Inflammatory macrophage treated with lipopolysaccharide for 1 hour (primary cell): ENCODE data around the gene KCNQ1OT1.
A peak's percentile ranks its signal among the peaks of the same experiment; 100 is the strongest.

ENCODE experiments used
- DNase-seq, 2 donors: peaks; one replicate each; pipeline ENCODE4 v3.0.0-alpha.2; 2020 to 2022

The KCNQ1OT1 gene

DNA sequence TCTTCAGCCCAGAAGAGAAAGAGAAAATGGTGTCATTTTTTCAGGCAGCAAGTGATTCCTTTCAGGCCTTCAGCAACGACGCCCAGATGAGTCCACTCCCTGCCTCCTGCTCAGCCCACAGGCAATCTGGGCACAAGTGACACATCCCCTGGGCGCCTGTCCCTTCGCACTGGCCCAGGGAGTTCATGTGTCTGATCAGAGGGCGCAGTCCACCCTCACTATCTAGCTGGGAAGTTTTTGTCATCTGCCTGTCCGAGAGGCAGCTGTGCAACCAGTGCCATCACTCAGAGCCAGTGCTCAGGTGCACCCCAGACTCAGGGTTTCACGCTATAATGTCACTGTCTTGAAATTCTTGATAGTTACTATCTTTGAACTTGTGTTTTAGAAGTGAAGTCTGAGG, 1.4 kb upstream of the KCNQ1OT1 start:
- DNase-seq, result no peak

- peak; percentile 31 to 47 for DNase-seq
These were observed 819 bp upstream of the KCNQ1OT1 start for GRCh38 chr11:2700415-2701211.

DNA sequence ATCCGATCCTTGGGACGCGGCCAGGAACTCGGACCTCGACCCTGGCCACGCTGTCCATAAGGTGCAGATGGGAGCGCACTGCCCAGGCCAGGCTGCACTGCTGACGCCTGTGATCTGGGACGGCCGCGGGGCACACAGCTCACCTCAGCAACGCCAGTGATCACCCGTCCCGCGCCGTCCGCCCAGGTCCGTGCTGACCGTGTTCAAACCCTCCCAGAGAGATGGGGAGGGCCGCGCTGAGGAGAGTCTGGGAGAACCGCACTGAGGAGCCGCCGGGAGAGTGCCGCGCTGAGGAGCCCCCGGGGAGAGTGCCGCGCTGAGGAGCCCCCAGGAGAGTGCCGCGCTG, 636 bp downstream of the KCNQ1OT1 start:
- DNase-seq, result no peak

GRCh38 chr11:2698386-2699184, 1.2 kb downstream of the KCNQ1OT1 start:
- DNase-seq, result no peak

DNA sequence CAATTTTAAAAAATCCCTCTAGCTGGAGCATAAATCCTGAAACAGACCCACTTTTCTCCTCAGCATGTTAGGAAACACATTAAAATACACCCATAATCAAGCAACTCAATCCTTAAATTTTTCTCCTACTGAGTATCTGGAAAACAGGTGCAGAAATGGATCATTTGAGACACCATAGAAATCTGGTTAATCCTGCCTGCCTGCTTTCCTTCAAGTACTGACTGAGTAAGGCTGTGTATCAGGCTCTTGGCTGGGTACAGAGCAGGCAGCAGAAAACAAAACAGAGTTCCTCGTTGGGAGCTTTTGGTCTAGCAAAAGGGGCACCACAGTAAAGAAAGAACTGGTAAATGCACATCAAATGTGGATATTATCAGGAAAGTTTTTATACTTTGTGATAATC, 1.9 kb downstream of the KCNQ1OT1 start:
- DNase-seq, result no peak

GRCh38 chr11:2696455-2696854, 3.3 kb downstream of the KCNQ1OT1 start:
- DNase-seq, result no peak

GRCh38 chr11:2694995-2695939, 4.5 kb downstream of the KCNQ1OT1 start:
- DNase-seq, result no peak

GRCh38 chr11:2694495-2694894, 5.3 kb downstream of the KCNQ1OT1 start:
- DNase-seq, result no peak

DNA sequence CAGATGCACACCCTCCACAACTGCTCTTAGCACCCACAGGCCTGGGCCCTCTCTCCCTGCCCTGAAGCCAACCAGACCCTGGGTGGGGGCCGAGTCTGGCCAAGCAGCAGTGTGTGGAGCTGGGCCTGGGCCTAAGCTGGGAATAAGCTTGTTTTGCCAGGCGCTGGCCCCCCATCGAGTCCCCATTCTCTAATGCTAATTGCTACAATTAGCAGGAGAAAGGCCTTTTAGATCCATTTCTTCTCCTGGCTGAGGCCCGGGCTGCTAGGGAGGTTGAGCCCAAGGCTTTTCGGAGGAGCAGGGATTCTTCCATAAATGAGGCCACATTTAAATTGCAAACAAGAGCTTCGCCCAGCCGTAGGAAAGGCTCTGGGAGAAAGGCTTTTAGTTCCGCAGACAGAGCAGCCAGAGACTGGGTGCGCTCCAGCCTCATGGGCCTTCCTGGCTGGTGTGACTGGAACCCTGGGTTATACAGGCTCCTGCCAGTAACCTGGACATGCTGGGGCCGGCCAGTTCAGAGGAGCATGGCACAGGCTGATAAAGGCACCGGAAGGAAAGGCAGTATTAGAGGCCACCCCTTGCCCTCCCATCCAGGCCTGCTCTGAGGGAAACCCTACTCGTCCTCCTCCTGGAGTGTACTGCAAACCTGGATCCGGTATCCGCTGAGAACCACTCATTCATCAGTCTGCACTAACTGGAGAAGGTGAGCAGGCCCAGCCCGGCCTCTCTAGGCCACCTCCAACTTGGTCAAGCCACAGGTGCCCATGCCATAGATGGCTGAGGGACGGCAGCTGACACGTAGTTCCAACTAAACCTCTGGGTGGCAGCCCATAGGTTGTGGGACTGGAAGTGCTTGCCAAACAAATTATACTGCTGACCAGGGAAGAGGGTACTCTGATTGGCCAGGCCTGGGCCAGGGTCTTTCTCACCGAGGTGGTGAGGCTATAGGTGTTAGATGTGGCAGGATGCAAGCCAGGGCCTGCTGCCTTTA, 6.2 kb downstream of the KCNQ1OT1 start:
- DNase-seq, result no peak

- no peak for DNase-seq
These were observed 7.6 kb downstream of the KCNQ1OT1 start for GRCh38 chr11:2691991-2692875.

- DNase-seq, result no peak
These were observed 8.4 kb downstream of the KCNQ1OT1 start for GRCh38 chr11:2691355-2691761.

GRCh38 chr11:2690596-2691354, 9.0 kb downstream of the KCNQ1OT1 start:
- no peak for DNase-seq

DNA sequence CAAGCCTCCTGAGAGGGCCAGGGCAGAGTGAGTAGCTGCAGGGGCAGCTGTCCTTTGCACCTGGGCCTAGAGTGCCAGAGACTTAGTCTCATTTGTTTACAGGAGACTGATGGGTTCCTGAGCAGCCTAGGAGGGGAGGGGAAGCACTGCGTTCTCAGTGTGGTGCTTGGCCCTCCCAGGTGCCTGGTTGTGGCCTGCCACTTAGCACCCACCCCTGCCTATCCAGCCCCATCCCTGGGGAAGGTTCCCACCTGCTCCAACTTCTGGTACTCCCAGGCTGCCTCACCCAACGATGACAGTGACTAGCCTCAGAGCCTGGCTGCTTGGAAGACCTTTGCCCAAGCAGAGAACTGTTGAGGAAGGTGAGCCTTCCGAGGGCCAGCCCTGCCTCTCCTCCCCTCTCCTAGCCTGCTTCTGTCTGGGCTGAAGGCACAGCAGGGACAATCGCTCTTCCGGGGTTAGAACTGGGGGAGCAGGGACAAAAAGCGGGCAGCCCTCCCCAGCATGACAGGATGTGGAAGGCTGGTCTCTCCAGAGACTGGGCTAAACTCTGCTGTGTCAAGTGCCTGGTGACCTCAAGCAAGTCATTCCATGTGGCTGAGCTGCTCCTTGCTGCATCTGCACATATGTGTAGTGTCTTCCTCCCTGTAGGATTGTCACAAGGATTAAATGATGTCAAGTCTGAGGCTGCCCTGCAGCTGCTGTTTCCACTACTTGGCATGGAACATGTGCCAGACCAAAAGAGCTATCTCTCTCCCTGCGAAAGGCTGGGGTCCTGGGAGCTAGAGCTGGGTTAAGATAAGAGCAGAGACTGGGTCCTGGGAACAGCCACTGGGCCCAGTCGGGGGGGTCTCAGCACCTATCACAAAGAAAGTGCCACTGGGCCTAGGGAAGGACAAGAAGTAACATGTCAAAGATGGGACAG, 9.9 kb downstream of the KCNQ1OT1 start:
- no peak for DNase-seq

- DNase-seq, result no peak
These were observed 11.2 kb downstream of the KCNQ1OT1 start for GRCh38 chr11:2688381-2689231.

DNA sequence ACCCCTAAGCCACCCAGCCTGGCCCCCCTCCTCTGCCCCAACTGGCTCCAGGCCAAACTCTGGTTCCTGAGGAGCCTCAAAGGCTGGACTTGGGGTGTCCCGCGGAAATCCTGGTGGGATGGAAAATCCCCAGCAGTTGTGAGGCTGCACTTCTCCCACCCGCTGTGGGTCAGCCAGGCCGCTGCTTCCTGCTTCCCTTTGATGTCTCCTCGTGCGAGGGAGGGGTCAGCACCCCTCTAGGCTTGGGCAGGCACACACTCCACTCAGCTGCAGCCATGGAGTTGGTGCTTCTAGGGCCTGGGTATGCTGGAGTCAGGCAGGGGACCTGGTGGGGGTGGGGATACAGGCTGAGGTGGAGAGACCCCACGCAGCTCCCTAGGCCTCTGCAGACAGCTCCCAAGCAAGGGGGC, 12.0 kb downstream of the KCNQ1OT1 start:
- DNase-seq, result no peak

DNA sequence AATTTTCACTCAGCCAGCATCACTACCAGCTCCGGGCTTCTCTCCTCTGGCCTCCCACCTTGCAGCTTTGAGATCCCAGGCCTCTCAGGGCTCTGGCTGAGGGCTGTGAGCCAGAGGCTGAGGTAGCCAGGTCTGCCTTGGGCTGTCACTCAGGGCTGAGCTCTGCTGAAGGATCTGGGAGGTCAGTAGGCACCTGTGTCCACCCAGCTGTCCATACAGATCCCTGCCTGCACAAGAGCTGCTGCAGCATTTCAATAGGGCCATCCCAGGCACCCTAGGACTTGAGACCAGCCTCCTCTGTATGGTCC, 12.6 kb downstream of the KCNQ1OT1 start:
- DNase-seq, result no peak

GRCh38 chr11:2686360-2687222, 13.2 kb downstream of the KCNQ1OT1 start:
- no peak for DNase-seq
